ENCODE results near the gene ARL16. TPM values are rescaled to one million over a fixed set of nuclear protein-coding genes. Genes with fewer than 3 reads are reported as not detected.

The ARL16 gene
- total RNA-seq, 2 donors from 2014 or later, result 24.6 to 25.0 TPM

GRCh38 chr17:81648013-81648706 lies 35.4 kb downstream of the ARL16 start:
- Histone ChIP-seq H3K9me3 (no peaks in the 10 kb centered on the region), H3K4me1 (no peaks in the 10 kb centered on the region), H3K9ac (ENCODE audit: low read depth in 2 of 2, low read length in 2 of 2) (no peak overlapping the region), H3K4me3 (no peak overlapping the region), H3K36me3 (no peaks in the 10 kb centered on the region), H3K27ac (no peak overlapping the region), H3K27me3 (peaks cover 16% of the 10 kb centered on the region)
- DNase-seq, result no peak
- intact Hi-C loops (cut with DNase I), result no loop called here
- TF ChIP-seq CTCF (IDR thresholded peaks at IDR 0.05), result no peak

GRCh38 chr17:81647640-81648012 lies 36.0 kb downstream of the ARL16 start:
- Histone ChIP-seq H3K27ac (no peak overlapping the region), H3K4me1 (no peaks in the 10 kb centered on the region), H3K27me3 (peaks cover 16% of the 10 kb centered on the region), H3K36me3 (no peaks in the 10 kb centered on the region), H3K9ac (ENCODE audit: low read depth in 2 of 2, low read length in 2 of 2) (no peak overlapping the region), H3K4me3 (no peak overlapping the region), H3K9me3 (no peaks in the 10 kb centered on the region)
- intact Hi-C loops (cut with DNase I), result no loop called here
- no peak for DNase-seq
- TF ChIP-seq CTCF (IDR thresholded peaks at IDR 0.05), result no peak

- DNase-seq, result no peak
- Histone ChIP-seq H3K27ac (no peak overlapping the region), H3K9ac (ENCODE audit: low read depth in 2 of 2, low read length in 2 of 2) (no peak overlapping the region), H3K4me3 (no peak overlapping the region), H3K9me3 (no peaks in the 10 kb centered on the region), H3K4me1 (no peaks in the 10 kb centered on the region), H3K36me3 (no peaks in the 10 kb centered on the region), H3K27me3 (peaks cover 16% of the 10 kb centered on the region)
- intact Hi-C loops (cut with DNase I), result no loop called here
- TF ChIP-seq CTCF (IDR thresholded peaks at IDR 0.05), result no peak
Observed at GRCh38 chr17:81646869-81647600, 36.6 kb downstream of the ARL16 start.

- no peak for TF ChIP-seq CTCF (IDR thresholded peaks at IDR 0.05)
- Histone ChIP-seq H3K4me3 (no peak overlapping the region), H3K27ac (no peak overlapping the region), H3K36me3 (no peaks in the 10 kb centered on the region), H3K9ac (ENCODE audit: low read depth in 2 of 2, low read length in 2 of 2) (no peak overlapping the region), H3K4me1 (no peaks in the 10 kb centered on the region), H3K9me3 (no peaks in the 10 kb centered on the region), H3K27me3 (peaks cover 16% of the 10 kb centered on the region)
- no peak for DNase-seq
- intact Hi-C loops (cut with DNase I), result no loop called here
Observed at GRCh38 chr17:81644976-81645952, 38.3 kb downstream of the ARL16 start.

GRCh38 chr17:81644496-81644895 lies 39.1 kb downstream of the ARL16 start:
- H3K27ac ChIP-seq, result no peak overlapping the region
- no peak for TF ChIP-seq CTCF (IDR thresholded peaks at IDR 0.05)
- no peak overlapping the region for H3K9ac ChIP-seq (ENCODE audit: low read depth in 2 of 2, low read length in 2 of 2)
- H3K27me3 ChIP-seq, result peaks cover 16% of the 10 kb centered on the region
- H3K9me3 ChIP-seq, result no peaks in the 10 kb centered on the region
- no peaks in the 10 kb centered on the region for H3K36me3 ChIP-seq
- no peaks in the 10 kb centered on the region for H3K4me1 ChIP-seq
- intact Hi-C loops (cut with DNase I), result no loop called here
- DNase-seq, result no peak
- no peak overlapping the region for H3K4me3 ChIP-seq
